Measurements from ENCODE around the gene DPH5.

DNA sequence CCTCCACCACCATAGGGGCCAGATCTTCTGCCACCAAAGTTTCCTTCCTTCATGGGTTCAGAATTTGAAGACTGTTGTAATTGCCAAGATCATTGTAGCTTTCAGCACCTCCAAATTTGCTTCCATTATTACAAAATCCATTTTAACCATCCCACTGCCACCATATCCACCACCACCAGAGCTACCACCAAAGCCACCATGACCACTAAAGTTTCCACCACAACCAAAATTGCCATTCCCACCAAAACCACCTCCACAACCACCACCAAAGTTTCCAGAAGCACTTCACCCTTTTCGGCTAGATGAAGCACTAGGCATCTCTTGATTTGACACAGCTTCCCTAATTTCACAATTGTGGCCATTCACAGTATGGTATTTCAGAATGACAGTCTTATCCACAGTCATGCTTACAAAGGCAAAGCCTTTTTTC lies 84.5 kb downstream of the DPH5 start:
- TF ChIP-seq GLIS3 (CRISPR knock-in tag; IDR thresholded peaks at IDR 0.05) (no peak), PPARA (CRISPR knock-in tag; IDR thresholded peaks at IDR 0.05; ENCODE audit: borderline replicate concordance) (no peak), RARB (CRISPR knock-in tag; IDR thresholded peaks at IDR 0.05) (no peak), ZFP30 (CRISPR knock-in tag; IDR thresholded peaks at IDR 0.05) (no peak), ARNTL (CRISPR knock-in tag; IDR thresholded peaks at IDR 0.05; ENCODE audit: borderline replicate concordance, low read depth) (no peak), OSR1 (CRISPR knock-in tag; IDR thresholded peaks at IDR 0.05) (no peak), ZC3H10 (CRISPR knock-in tag; IDR thresholded peaks at IDR 0.05) (no peak), ZNF8 (CRISPR knock-in tag; IDR thresholded peaks at IDR 0.05) (no peak)
- TF ChIP-seq, protein P1, sequence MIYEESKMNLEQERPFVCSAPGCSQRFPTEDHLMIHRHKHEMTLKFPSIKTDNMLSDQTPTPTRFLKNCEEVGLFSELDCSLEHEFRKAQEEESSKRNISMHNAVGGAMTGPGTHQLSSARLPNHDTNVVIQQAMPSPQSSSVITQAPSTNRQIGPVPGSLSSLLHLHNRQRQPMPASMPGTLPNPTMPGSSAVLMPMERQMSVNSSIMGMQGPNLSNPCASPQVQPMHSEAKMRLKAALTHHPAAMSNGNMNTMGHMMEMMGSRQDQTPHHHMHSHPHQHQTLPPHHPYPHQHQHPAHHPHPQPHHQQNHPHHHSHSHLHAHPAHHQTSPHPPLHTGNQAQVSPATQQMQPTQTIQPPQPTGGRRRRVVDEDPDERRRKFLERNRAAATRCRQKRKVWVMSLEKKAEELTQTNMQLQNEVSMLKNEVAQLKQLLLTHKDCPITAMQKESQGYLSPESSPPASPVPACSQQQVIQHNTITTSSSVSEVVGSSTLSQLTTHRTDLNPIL (CRISPR knock-in tag; IDR thresholded peaks at IDR 0.05; ENCODE audit: low read depth), result no peak
- TF ChIP-seq, protein P2, sequence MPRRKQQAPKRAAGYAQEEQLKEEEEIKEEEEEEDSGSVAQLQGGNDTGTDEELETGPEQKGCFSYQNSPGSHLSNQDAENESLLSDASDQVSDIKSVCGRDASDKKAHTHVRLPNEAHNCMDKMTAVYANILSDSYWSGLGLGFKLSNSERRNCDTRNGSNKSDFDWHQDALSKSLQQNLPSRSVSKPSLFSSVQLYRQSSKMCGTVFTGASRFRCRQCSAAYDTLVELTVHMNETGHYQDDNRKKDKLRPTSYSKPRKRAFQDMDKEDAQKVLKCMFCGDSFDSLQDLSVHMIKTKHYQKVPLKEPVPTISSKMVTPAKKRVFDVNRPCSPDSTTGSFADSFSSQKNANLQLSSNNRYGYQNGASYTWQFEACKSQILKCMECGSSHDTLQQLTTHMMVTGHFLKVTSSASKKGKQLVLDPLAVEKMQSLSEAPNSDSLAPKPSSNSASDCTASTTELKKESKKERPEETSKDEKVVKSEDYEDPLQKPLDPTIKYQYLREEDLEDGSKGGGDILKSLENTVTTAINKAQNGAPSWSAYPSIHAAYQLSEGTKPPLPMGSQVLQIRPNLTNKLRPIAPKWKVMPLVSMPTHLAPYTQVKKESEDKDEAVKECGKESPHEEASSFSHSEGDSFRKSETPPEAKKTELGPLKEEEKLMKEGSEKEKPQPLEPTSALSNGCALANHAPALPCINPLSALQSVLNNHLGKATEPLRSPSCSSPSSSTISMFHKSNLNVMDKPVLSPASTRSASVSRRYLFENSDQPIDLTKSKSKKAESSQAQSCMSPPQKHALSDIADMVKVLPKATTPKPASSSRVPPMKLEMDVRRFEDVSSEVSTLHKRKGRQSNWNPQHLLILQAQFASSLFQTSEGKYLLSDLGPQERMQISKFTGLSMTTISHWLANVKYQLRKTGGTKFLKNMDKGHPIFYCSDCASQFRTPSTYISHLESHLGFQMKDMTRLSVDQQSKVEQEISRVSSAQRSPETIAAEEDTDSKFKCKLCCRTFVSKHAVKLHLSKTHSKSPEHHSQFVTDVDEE (CRISPR knock-in tag; IDR thresholded peaks at IDR 0.05), result no peak

Measured in SK-N-SH treated with all-trans-retinoic acid at 6 μM for 48 hours (cell line).